HepG2 (cell line): ENCODE results near the gene SLC12A5. TPM values are rescaled to one million over a fixed set of nuclear protein-coding genes. Genes with fewer than 3 reads are reported as not detected.

Experiments used
- ARID3A ChIP-seq: IDR thresholded peaks from 2 replicates; pipeline ENCODE4 v1.6.1; 2012; ENCODE audit warnings: low read depth, low read length, improper control_type of control experiment
- CENPX ChIP-seq: sonication (generic); formaldehyde crosslinking; IDR thresholded peaks from 2 replicates; pipeline ENCODE4 v1.9.0; 2021; ENCODE audit warnings: mild to moderate bottlenecking, missing genetic modification reagents, moderate library complexity
- ETV6 ChIP-seq: sonication (generic); formaldehyde crosslinking; conservative IDR thresholded peaks from 2 replicates; pipeline ENCODE4 v1.4.0; 2020; ENCODE audit warnings: missing genetic modification reagents
- GMEB2 ChIP-seq: IDR thresholded peaks from 2 replicates; pipeline ENCODE4 v1.6.1; 2016; ENCODE audit warnings: missing biosample characterization, missing genetic modification reagents, low read depth
- HBP1 ChIP-seq: IDR thresholded peaks from 2 replicates; pipeline ENCODE4 v1.6.1; 2016; ENCODE audit warnings: low read depth, control low read depth
- HMG20B ChIP-seq: conservative IDR thresholded peaks from 2 replicates; pipeline ENCODE4 v1.6.1; 2016; ENCODE audit warnings: missing genetic modification reagents, missing compliant biosample characterization
- KMT2A ChIP-seq: sonication (generic); formaldehyde crosslinking; IDR thresholded peaks from 2 replicates; pipeline ENCODE4 v1.4.0; 2020; ENCODE audit warnings: missing genetic modification reagents
- PAX8 ChIP-seq: sonication (generic); formaldehyde crosslinking; IDR thresholded peaks from 2 replicates; pipeline ENCODE4 v1.8.0; 2022; ENCODE audit warnings: mild to moderate bottlenecking, missing genetic modification reagents, borderline replicate concordance
- PHF5A ChIP-seq: IDR thresholded peaks from one replicate; pipeline ENCODE4 v1.6.1; 2018; ENCODE audit warnings: low read depth, missing genetic modification reagents; ENCODE audit not compliant: unreplicated experiment
- REPIN1 ChIP-seq: sonication (generic); formaldehyde crosslinking; IDR thresholded peaks from 2 replicates; pipeline ENCODE4 v1.8.0; 2022; ENCODE audit warnings: missing genetic modification reagents, low read depth, mild to moderate bottlenecking, borderline replicate concordance
- RNF2 ChIP-seq: fragments of 450-650 bp; conservative IDR thresholded peaks from 2 replicates; pipeline ENCODE4 v1.6.1; 2016; ENCODE audit warnings: low read depth
- SMC3 ChIP-seq: IDR thresholded peaks from 2 replicates; pipeline ENCODE4 v1.6.1; 2011; ENCODE audit warnings: low read length, improper control_type of control experiment
- SNAPC2 ChIP-seq: sonication (generic); formaldehyde crosslinking; IDR thresholded peaks from 2 replicates; pipeline ENCODE4 v1.8.1; 2022; ENCODE audit warnings: mild to moderate bottlenecking, missing genetic modification reagents
- SSRP1 ChIP-seq: IDR thresholded peaks from 2 replicates; pipeline ENCODE4 v1.6.1; 2016; ENCODE audit warnings: control low read depth
- WIZ ChIP-seq: sonication (generic); formaldehyde crosslinking; IDR thresholded peaks from 2 replicates; pipeline ENCODE4 v1.5.1; 2020; ENCODE audit warnings: mild to moderate bottlenecking, missing genetic modification reagents
- ZBTB38 ChIP-seq: sonication (generic); formaldehyde crosslinking; IDR thresholded peaks from 2 replicates; pipeline ENCODE4 v1.5.1; 2020; ENCODE audit warnings: mild to moderate bottlenecking, missing genetic modification reagents
- ZFP90 ChIP-seq: sonication (generic); formaldehyde crosslinking; IDR thresholded peaks from 2 replicates; pipeline ENCODE4 v1.8.0; 2022; ENCODE audit warnings: missing genetic modification reagents, mild to moderate bottlenecking, inconsistent platforms, borderline replicate concordance
- ZFYVE20 ChIP-seq: sonication (generic); formaldehyde crosslinking; IDR thresholded peaks from 2 replicates; pipeline ENCODE4 v1.8.0; 2023; ENCODE audit warnings: low read depth, mild to moderate bottlenecking, moderate library complexity, missing genetic modification reagents, borderline replicate concordance
- ZMAT3 ChIP-seq: sonication (generic); formaldehyde crosslinking; conservative IDR thresholded peaks from 2 replicates; pipeline ENCODE4 v1.7.0; 2021; ENCODE audit warnings: missing genetic modification reagents
- ZNF205 ChIP-seq: IDR thresholded peaks from 2 replicates; pipeline ENCODE4 v1.6.1; 2018; ENCODE audit warnings: missing biosample characterization, missing genetic modification reagents
- ZNF354B ChIP-seq: sonication (generic); formaldehyde crosslinking; IDR thresholded peaks from 2 replicates; pipeline ENCODE4 v1.8.0; 2022; ENCODE audit warnings: mild to moderate bottlenecking, missing genetic modification reagents
- ZNF501 ChIP-seq: sonication (generic); formaldehyde crosslinking; IDR thresholded peaks from 2 replicates; pipeline ENCODE4 v1.5.1; 2020; ENCODE audit warnings: mild to moderate bottlenecking, moderate library complexity, missing genetic modification reagents
- ZNF547 ChIP-seq: sonication (generic); formaldehyde crosslinking; IDR thresholded peaks from 2 replicates; pipeline ENCODE4 v1.5.1; 2020; ENCODE audit warnings: mild to moderate bottlenecking, missing genetic modification reagents
- ZNF644 ChIP-seq: IDR thresholded peaks from 2 replicates; pipeline ENCODE4 v1.6.1; 2016; ENCODE audit warnings: low read depth
- ZNF724P ChIP-seq: sonication (generic); formaldehyde crosslinking; IDR thresholded peaks from 2 replicates; pipeline ENCODE4 v1.8.0; 2022; ENCODE audit warnings: missing genetic modification reagents, borderline replicate concordance
- ZNF766 ChIP-seq: sonication (generic); formaldehyde crosslinking; IDR thresholded peaks from 2 replicates; pipeline ENCODE4 v1.5.0; 2020; ENCODE audit warnings: missing genetic modification reagents, borderline replicate concordance
- ZNF782 ChIP-seq: sonication (generic); formaldehyde crosslinking; IDR thresholded peaks from 2 replicates; pipeline ENCODE4 v1.4.0; 2020; ENCODE audit warnings: missing genetic modification reagents, mild to moderate bottlenecking, borderline replicate concordance
- polyA plus RNA-seq, 8 experiments: library from polyadenylated mRNA; depleted of rRNA in 3 of 8; stranded (reverse) in 7 of 8; unstranded in 1 of 8; fragments of >200 nt; fragmentation: Illumina TruSeq in 4 of 8; extraction: Trizol in 4 of 8; gene quantifications; 2 replicates each; pipeline versions ENCODE4 v1.2.1 to v1.2.3, GENCODE V29; 2011 to 2016; ENCODE audit warnings: low read depth in 4 of 8, missing spikeins in 1 of 8, mixed read lengths in 1 of 8; ENCODE audit not compliant: insufficient read depth in 1 of 8
- total RNA-seq, 5 experiments: library from RNA; depleted of rRNA; stranded (reverse); fragments of >200 nt; fragmentation: Illumina TruSeq; extraction: Trizol; gene quantifications; 2 replicates each; pipeline ENCODE4 v1.2.3, GENCODE V29; 2016; ENCODE audit warnings: low read depth in 1 of 5

The SLC12A5 gene
- total and polyA plus RNA-seq, 2 of the 13 experiments (the other 11 are each of a cell fraction or from before 2014, with no cell fraction given), result 4.3 to 5.4 TPM

GRCh38 chr20:46040902-46041535 lies 12.0 kb downstream of the SLC12A5 start (continued):
- no peak for TF ChIP-seq GMEB2 (CRISPR knock-in tag)
- TF ChIP-seq ZNF766, result peak; percentile 94; the same call in 1 of the 2 replicates
- TF ChIP-seq CENPX, result no peak
- TF ChIP-seq HMG20B (CRISPR knock-in tag), result peak; percentile 88
- TF ChIP-seq SNAPC2, result peak; percentile 92; the same call in 1 of the 2 replicates
- TF ChIP-seq HBP1 (CRISPR knock-in tag), result peak; percentile 96
- no peak for TF ChIP-seq RNF2
- TF ChIP-seq ZFP90 (CRISPR knock-in tag), result no peak; the same call in 1 of the 2 replicates
- TF ChIP-seq ARID3A, result no peak
- TF ChIP-seq ZNF547, result peak; percentile 82; the same call in 1 of the 2 replicates
- no peak for TF ChIP-seq ZNF724P
- TF ChIP-seq ETV6 (CRISPR knock-in tag), result peak; percentile 94
- no peak for TF ChIP-seq SMC3
- TF ChIP-seq REPIN1, result peak; percentile 88
- 0 out of 2 replicates have a peak, but pooled peaks have one; percentile 75 for TF ChIP-seq ZNF354B (CRISPR knock-in tag)
- peak; percentile 96 for TF ChIP-seq ZMAT3
- TF ChIP-seq SSRP1 (CRISPR knock-in tag), result no peak
- 0 out of 2 replicates have a peak, but pooled peaks have one; percentile 55 for TF ChIP-seq ZFYVE20
- 0 out of 2 replicates have a peak, but pooled peaks have one; percentile 49 for TF ChIP-seq KMT2A (CRISPR knock-in tag)
- TF ChIP-seq ZNF644 (CRISPR knock-in tag), result peak; percentile 88
- TF ChIP-seq WIZ (CRISPR knock-in tag), result peak; percentile 98
- 0 out of 2 replicates have a peak, but pooled peaks have one; percentile 32 for TF ChIP-seq ZNF205
- TF ChIP-seq ZNF782, result peak; percentile 57; the same call in 1 of the 2 replicates
- no peak for TF ChIP-seq ZBTB38 (CRISPR knock-in tag)
- TF ChIP-seq ZNF501 (CRISPR knock-in tag), result 0 out of 2 replicates have a peak, but pooled peaks have one; percentile 56
- peak; percentile 89 for TF ChIP-seq PHF5A (CRISPR knock-in tag)
- peak; percentile 88; the same call in 1 of the 2 replicates for TF ChIP-seq PAX8
